Astrocyte (in vitro differentiated cells and primary cell): ENCODE results near the gene GALNT18.

ENCODE experiments used
- EZH2 ChIP-seq: IDR thresholded peaks from 2 replicates; pipeline ENCODE4 v1.6.1; 2012; ENCODE audit warnings: mild to moderate bottlenecking, low read length, inconsistent platforms; ENCODE audit not compliant: insufficient read depth
- TF ChIP-seq, protein P1 (sequence below): IDR thresholded peaks from 2 replicates; pipeline ENCODE4 v1.5.1; 2011; ENCODE audit warnings: low read depth, mild to moderate bottlenecking, inconsistent platforms, low read length, moderate library complexity; ENCODE audit not compliant: insufficient read depth

DNA sequence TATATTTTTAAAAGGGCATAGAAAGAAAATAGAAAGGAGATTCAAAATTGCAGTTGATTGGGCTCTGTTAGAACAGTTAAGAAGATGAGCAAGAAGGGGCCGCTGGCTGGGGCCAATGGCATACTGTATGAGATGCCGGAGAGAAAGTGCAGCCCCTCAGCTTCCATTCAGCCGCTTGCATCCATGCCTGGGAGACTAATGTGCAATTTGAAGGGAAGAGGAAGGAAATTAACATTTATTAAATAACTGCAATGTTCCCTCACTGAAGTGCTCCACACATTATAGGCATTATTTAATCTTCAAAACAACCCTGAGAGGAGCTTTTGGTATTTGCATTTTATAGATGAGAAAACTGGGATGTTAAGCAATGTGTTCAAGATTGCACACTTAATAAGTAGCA is 224.0 kb downstream of the GALNT18 start:
- TF ChIP-seq, protein P1, sequence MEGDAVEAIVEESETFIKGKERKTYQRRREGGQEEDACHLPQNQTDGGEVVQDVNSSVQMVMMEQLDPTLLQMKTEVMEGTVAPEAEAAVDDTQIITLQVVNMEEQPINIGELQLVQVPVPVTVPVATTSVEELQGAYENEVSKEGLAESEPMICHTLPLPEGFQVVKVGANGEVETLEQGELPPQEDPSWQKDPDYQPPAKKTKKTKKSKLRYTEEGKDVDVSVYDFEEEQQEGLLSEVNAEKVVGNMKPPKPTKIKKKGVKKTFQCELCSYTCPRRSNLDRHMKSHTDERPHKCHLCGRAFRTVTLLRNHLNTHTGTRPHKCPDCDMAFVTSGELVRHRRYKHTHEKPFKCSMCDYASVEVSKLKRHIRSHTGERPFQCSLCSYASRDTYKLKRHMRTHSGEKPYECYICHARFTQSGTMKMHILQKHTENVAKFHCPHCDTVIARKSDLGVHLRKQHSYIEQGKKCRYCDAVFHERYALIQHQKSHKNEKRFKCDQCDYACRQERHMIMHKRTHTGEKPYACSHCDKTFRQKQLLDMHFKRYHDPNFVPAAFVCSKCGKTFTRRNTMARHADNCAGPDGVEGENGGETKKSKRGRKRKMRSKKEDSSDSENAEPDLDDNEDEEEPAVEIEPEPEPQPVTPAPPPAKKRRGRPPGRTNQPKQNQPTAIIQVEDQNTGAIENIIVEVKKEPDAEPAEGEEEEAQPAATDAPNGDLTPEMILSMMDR, result no peak
- TF ChIP-seq EZH2, result no peak
